SK-N-SH treated with all-trans-retinoic acid at 6 μM for 48 hours (cell line): ENCODE data around the gene NXPH4.

Source experiments
- ARNTL ChIP-seq: fragments of 450-650 bp; formaldehyde crosslinking; IDR thresholded peaks from 2 replicates; pipeline ENCODE4 v1.5.0; 2020; ENCODE audit warnings: low read depth, mild to moderate bottlenecking, moderate library complexity, borderline replicate concordance
- BACH2 ChIP-seq: fragments of 250-450 bp; sonication (Bioruptor Pico); IDR thresholded peaks from 2 replicates; pipeline ENCODE4 v1.9.0; 2021; ENCODE audit warnings: mild to moderate bottlenecking, borderline replicate concordance
- CSDC2 ChIP-seq: fragments of 250-450 bp; sonication (Bioruptor Pico); IDR thresholded peaks from 2 replicates; pipeline ENCODE4 v1.5.0; 2020; ENCODE audit warnings: mild to moderate bottlenecking, moderate library complexity
- CSRNP3 ChIP-seq: fragments of 250-450 bp; sonication (Bioruptor Pico); IDR thresholded peaks from 2 replicates; pipeline ENCODE4 v1.5.1; 2021; ENCODE audit warnings: mild to moderate bottlenecking, moderate library complexity
- ESRRG ChIP-seq: fragments of 250-450 bp; sonication (Bioruptor Pico); IDR thresholded peaks from 2 replicates; pipeline ENCODE4 v1.6.1; 2021; ENCODE audit warnings: mild to moderate bottlenecking
- ISL1 ChIP-seq: fragments of 250-450 bp; sonication (Bioruptor Pico); IDR thresholded peaks from 2 replicates; pipeline ENCODE4 v2.1.2; 2022; ENCODE audit warnings: mild to moderate bottlenecking, moderate library complexity
- OSR1 ChIP-seq: fragments of 250-450 bp; sonication (Bioruptor Pico); IDR thresholded peaks from 2 replicates; pipeline ENCODE4 v1.8.0; 2022; ENCODE audit warnings: moderate library complexity, mild to moderate bottlenecking, inconsistent platforms
- PATZ1 ChIP-seq: fragments of 250-450 bp; sonication (Bioruptor Pico); IDR thresholded peaks from 2 replicates; pipeline ENCODE4 v1.8.0; 2020; ENCODE audit warnings: mild to moderate bottlenecking, moderate library complexity, borderline replicate concordance
- RARB ChIP-seq: fragments of 250-450 bp; sonication (Bioruptor Pico); IDR thresholded peaks from 2 replicates; pipeline ENCODE4 v1.8.0; 2021; ENCODE audit warnings: mild to moderate bottlenecking, moderate library complexity
- TOX ChIP-seq: fragments of 250-450 bp; sonication (Bioruptor Pico); IDR thresholded peaks from 2 replicates; pipeline ENCODE4 v1.8.0; 2021; ENCODE audit warnings: mild to moderate bottlenecking, moderate library complexity, borderline replicate concordance
- ZFP3 ChIP-seq: fragments of 250-450 bp; sonication (Bioruptor Pico); IDR thresholded peaks from 2 replicates; pipeline ENCODE4 v1.5.0; 2020; ENCODE audit warnings: mild to moderate bottlenecking, moderate library complexity
- ZNF70 ChIP-seq: fragments of 450-650 bp; formaldehyde crosslinking; IDR thresholded peaks from 2 replicates; pipeline ENCODE4 v1.5.0; 2020; ENCODE audit warnings: mild to moderate bottlenecking, moderate library complexity
- ZNF8 ChIP-seq: fragments of 450-650 bp; formaldehyde crosslinking; IDR thresholded peaks from 2 replicates; pipeline ENCODE4 v1.5.0; 2020; ENCODE audit warnings: mild to moderate bottlenecking, moderate library complexity

DNA sequence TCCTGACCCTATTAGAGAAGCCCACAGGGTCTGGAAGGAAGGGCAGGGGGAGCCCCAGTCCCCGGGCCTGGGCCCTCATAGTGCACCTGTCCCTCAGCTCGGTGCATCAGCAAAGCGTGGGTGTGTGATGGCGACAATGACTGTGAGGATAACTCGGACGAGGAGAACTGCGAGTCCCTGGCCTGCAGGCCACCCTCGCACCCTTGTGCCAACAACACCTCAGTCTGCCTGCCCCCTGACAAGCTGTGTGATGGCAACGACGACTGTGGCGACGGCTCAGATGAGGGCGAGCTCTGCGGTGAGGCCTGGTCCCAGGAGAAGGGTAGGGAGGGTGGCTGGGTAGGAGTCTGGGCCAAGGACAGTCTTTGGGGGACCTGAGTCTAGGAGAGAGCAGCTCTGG, 42.9 kb upstream of the NXPH4 start:
- no peak for TF ChIP-seq ISL1 (CRISPR knock-in tag)
- no peak for TF ChIP-seq OSR1 (CRISPR knock-in tag)
- TF ChIP-seq ESRRG (CRISPR knock-in tag) = no peak
- TF ChIP-seq BACH2 (CRISPR knock-in tag) = no peak
- no peak for TF ChIP-seq TOX (CRISPR knock-in tag)
- no peak for TF ChIP-seq ZNF70 (CRISPR knock-in tag)
- no peak for TF ChIP-seq CSRNP3 (CRISPR knock-in tag)
- no peak for TF ChIP-seq PATZ1 (CRISPR knock-in tag)
- TF ChIP-seq RARB (CRISPR knock-in tag) = no peak
- no peak for TF ChIP-seq ZNF8 (CRISPR knock-in tag)
- no peak for TF ChIP-seq ARNTL (CRISPR knock-in tag)
- TF ChIP-seq ZFP3 = no peak
- TF ChIP-seq CSDC2 (CRISPR knock-in tag) = no peak
